ENCODE results near the gene SLC8A1. TPM values are rescaled to one million over a fixed set of nuclear protein-coding genes. Genes with fewer than 3 reads are reported as not detected.
A peak's percentile ranks its signal among the peaks of the same experiment; 100 is the strongest.

Gene SLC8A1
- total RNA-seq, 1 donor from 2014 or later = 34.8 TPM

- Histone ChIP-seq H3K9me3 (ENCODE audit: insufficient read depth, low read depth, low read length) (no peaks in the 10 kb centered on the region), H3K36me3 (ENCODE audit: insufficient read depth, low read length) (no peaks in the 10 kb centered on the region), H3K9ac (ENCODE audit: low read length) (no peak overlapping the region), H2AFZ (ENCODE audit: low read depth, low read length) (no peak overlapping the region), H4K20me1 (ENCODE audit: insufficient read depth, low read length) (no peaks in the 10 kb centered on the region), H3K4me1 (ENCODE audit: insufficient read depth, low read length) (peaks cover 9% of the 10 kb centered on the region), H3K4me3 (ENCODE audit: insufficient read depth, low read depth, low read length) (no peak overlapping the region), H3K27ac (ENCODE audit: low read depth, low read length) (no peak overlapping the region), H3K79me2 (ENCODE audit: insufficient read depth, low read length) (no peaks in the 10 kb centered on the region), H3K27me3 (ENCODE audit: insufficient read depth, low read length) (no peaks in the 10 kb centered on the region), H3K4me2 (ENCODE audit: low read length) (no peak overlapping the region)
- no peak overlapping the region for H3K4me3 Mint-ChIP-seq (ENCODE audit: unreplicated experiment)
- H3K9me3 Mint-ChIP-seq (ENCODE audit: unreplicated experiment) = no peaks in the 10 kb centered on the region
- H3K36me3 Mint-ChIP-seq (ENCODE audit: low read depth, unreplicated experiment) = no peaks in the 10 kb centered on the region
- DNase-seq (ENCODE audit: low read depth) (no peak), FAIRE-seq (no peak)
- no peak overlapping the region for H3K27ac Mint-ChIP-seq (ENCODE audit: unreplicated experiment)
- no peak for TF ChIP-seq EZH2 (IDR thresholded peaks at IDR 0.05; ENCODE audit: insufficient read depth, low read length)
- TF ChIP-seq CTCF (IDR thresholded peaks at IDR 0.05; ENCODE audit: insufficient read depth, low read depth, low read length) = no peak
- no peaks in the 10 kb centered on the region for H3K27me3 Mint-ChIP-seq (ENCODE audit: low read depth, unreplicated experiment)
- H3K4me1 Mint-ChIP-seq (ENCODE audit: low read depth, unreplicated experiment) = peaks cover 16% of the 10 kb centered on the region
These were observed 242.1 kb downstream of the SLC8A1 start for GRCh38 chr2:40209761-40210160.

- no peak overlapping the region for H3K4me3 Mint-ChIP-seq (ENCODE audit: unreplicated experiment)
- peaks cover 23% of the 10 kb centered on the region for H3K4me1 Mint-ChIP-seq (ENCODE audit: low read depth, unreplicated experiment)
- H3K36me3 Mint-ChIP-seq (ENCODE audit: low read depth, unreplicated experiment) = no peaks in the 10 kb centered on the region
- H3K4me3 ChIP-seq (ENCODE audit: insufficient read depth, low read depth, low read length) = no peak overlapping the region
- TF ChIP-seq EZH2 (IDR thresholded peaks at IDR 0.05; ENCODE audit: insufficient read depth, low read length) (no peak), CTCF (IDR thresholded peaks at IDR 0.05; ENCODE audit: insufficient read depth, low read depth, low read length) (no peak)
- H3K27me3 Mint-ChIP-seq (ENCODE audit: low read depth, unreplicated experiment) = no peaks in the 10 kb centered on the region
- H2AFZ ChIP-seq (ENCODE audit: low read depth, low read length) = no peak overlapping the region
- no peak overlapping the region for H3K9ac ChIP-seq (ENCODE audit: low read length)
- no peaks in the 10 kb centered on the region for H3K9me3 ChIP-seq (ENCODE audit: insufficient read depth, low read depth, low read length)
- H3K79me2 ChIP-seq (ENCODE audit: insufficient read depth, low read length) = no peaks in the 10 kb centered on the region
- H3K4me1 ChIP-seq (ENCODE audit: insufficient read depth, low read length) = peaks cover 7% of the 10 kb centered on the region
- DNase-seq (ENCODE audit: low read depth) (no peak), FAIRE-seq (no peak)
- H3K27ac Mint-ChIP-seq (ENCODE audit: unreplicated experiment) = no peak overlapping the region
- no peaks in the 10 kb centered on the region for H4K20me1 ChIP-seq (ENCODE audit: insufficient read depth, low read length)
- no peak overlapping the region for H3K27ac ChIP-seq (ENCODE audit: low read depth, low read length)
- no peaks in the 10 kb centered on the region for H3K9me3 Mint-ChIP-seq (ENCODE audit: unreplicated experiment)
- no peaks in the 10 kb centered on the region for H3K36me3 ChIP-seq (ENCODE audit: insufficient read depth, low read length)
- H3K27me3 ChIP-seq (ENCODE audit: insufficient read depth, low read length) = no peaks in the 10 kb centered on the region
- no peak overlapping the region for H3K4me2 ChIP-seq (ENCODE audit: low read length)
These were observed 243.4 kb downstream of the SLC8A1 start for GRCh38 chr2:40208463-40208862.

- H3K79me2 ChIP-seq (ENCODE audit: insufficient read depth, low read length) = no peaks in the 10 kb centered on the region
- Mint-ChIP-seq H3K4me1 (ENCODE audit: low read depth, unreplicated experiment) (peaks cover 38% of the 10 kb centered on the region), H3K27ac (ENCODE audit: unreplicated experiment) (peak overlapping the region; percentile 60), H3K27me3 (ENCODE audit: low read depth, unreplicated experiment) (no peaks in the 10 kb centered on the region), H3K4me3 (ENCODE audit: unreplicated experiment) (no peak overlapping the region), H3K9me3 (ENCODE audit: unreplicated experiment) (no peaks in the 10 kb centered on the region), H3K36me3 (ENCODE audit: low read depth, unreplicated experiment) (no peaks in the 10 kb centered on the region)
- no peaks in the 10 kb centered on the region for H3K27me3 ChIP-seq (ENCODE audit: insufficient read depth, low read length)
- H3K4me3 ChIP-seq (ENCODE audit: insufficient read depth, low read depth, low read length) = no peak overlapping the region
- no peaks in the 10 kb centered on the region for H3K36me3 ChIP-seq (ENCODE audit: insufficient read depth, low read length)
- TF ChIP-seq EZH2 (IDR thresholded peaks at IDR 0.05; ENCODE audit: insufficient read depth, low read length) (no peak), CTCF (IDR thresholded peaks at IDR 0.05; ENCODE audit: insufficient read depth, low read depth, low read length) (no peak)
- no peak overlapping the region for H3K9ac ChIP-seq (ENCODE audit: low read length)
- FAIRE-seq (peak; percentile 80), DNase-seq (ENCODE audit: low read depth) (peak; percentile 61)
- H4K20me1 ChIP-seq (ENCODE audit: insufficient read depth, low read length) = no peaks in the 10 kb centered on the region
- no peak overlapping the region for H3K4me2 ChIP-seq (ENCODE audit: low read length)
- no peak overlapping the region for H2AFZ ChIP-seq (ENCODE audit: low read depth, low read length)
- peaks cover 5% of the 10 kb centered on the region for H3K4me1 ChIP-seq (ENCODE audit: insufficient read depth, low read length)
- no peaks in the 10 kb centered on the region for H3K9me3 ChIP-seq (ENCODE audit: insufficient read depth, low read depth, low read length)
- H3K27ac ChIP-seq (ENCODE audit: low read depth, low read length) = no peak overlapping the region
These were observed 247.6 kb downstream of the SLC8A1 start for GRCh38 chr2:40204268-40204667.

Measured in astrocyte (in vitro differentiated cells and primary cell).